Upper lobe of left lung (tissue), 4 donors: ENCODE data around the gene SMOC1.

Experiments used
- CTCF ChIP-seq, 6 experiments: fragments of 450-650 bp in 4 of 6; fragments of 200-600 bp in 2 of 6; sonication (generic) in 2 of 6; IDR thresholded peaks; one replicate each; pipeline ENCODE4 v1.5.1; 2016 to 2019; ENCODE audit warnings: antibody characterized with exemption in 6 of 6
- EP300 ChIP-seq, 4 donors: sonication (generic); formaldehyde crosslinking; IDR thresholded peaks; one replicate each; pipeline ENCODE4 v1.5.1; 2017; ENCODE audit warnings: antibody characterized with exemption in 4 of 4, control low read depth in 2 of 4
- POLR2A ChIP-seq, 4 donors: fragments of 450-650 bp; IDR thresholded peaks; one replicate each; pipeline ENCODE4 v1.5.1; 2016 to 2017; ENCODE audit warnings: antibody characterized with exemption in 4 of 4, mild to moderate bottlenecking in 2 of 4
- POLR2AphosphoS5 ChIP-seq, 2 donors: sonication (generic); formaldehyde crosslinking; IDR thresholded peaks; one replicate each; pipeline ENCODE4 v1.5.1; 2017; ENCODE audit warnings: antibody characterized with exemption in 2 of 2

GRCh38 chr14:69985463-69985862 is 106.2 kb downstream of the SMOC1 start:
- no peak for TF ChIP-seq POLR2A (IDR thresholded peaks at IDR 0.05)
- TF ChIP-seq CTCF (IDR thresholded peaks at IDR 0.05), result no peak
- TF ChIP-seq POLR2AphosphoS5 (IDR thresholded peaks at IDR 0.05), result no peak
- no peak for TF ChIP-seq EP300 (IDR thresholded peaks at IDR 0.05)
